H1 (cell line): Measurements from ENCODE around the gene ALLC. TPM values are rescaled to one million over a fixed set of nuclear protein-coding genes. Genes with fewer than 3 reads are reported as not detected.

Experiments used
- BRCA1 ChIP-seq: IDR thresholded peaks from 2 replicates; pipeline ENCODE4 v1.6.1; 2012; ENCODE audit warnings: low read depth, low read length, improper control_type of control experiment
- CREB1 ChIP-seq: IDR thresholded peaks from 2 replicates; pipeline ENCODE4 v1.6.1; 2012; ENCODE audit warnings: inconsistent platforms
- TBP ChIP-seq: IDR thresholded peaks from 2 replicates; pipeline ENCODE4 v1.6.1; 2011; ENCODE audit warnings: low read depth, low read length, improper control_type of control experiment
- polyA plus RNA-seq, 7 experiments: library from polyadenylated mRNA; depleted of rRNA in 3 of 7; stranded (reverse) in 5 of 7; unstranded in 2 of 7; fragments of >200 nt in 5 of 7; fragments of 200-250 nt in 2 of 7; gene quantifications; 1 replicate in 5 of 7; 2 replicates in 1 of 7; 4 replicates in 1 of 7; pipeline versions ENCODE4 v1.2.1 to v1.2.3, GENCODE V29; 2011 to 2013; ENCODE audit warnings: missing spikeins in 2 of 7, mixed read lengths in 2 of 7
- total RNA-seq: library from RNA; stranded (reverse); fragmentation: NEBNext Ultra II Directional; extraction: Animal tissue kit (Norgen Biotek cat#: 25700); gene quantifications from 2 replicates; pipeline ENCODE4 v1.2.1, GENCODE V29; 2021

The ALLC gene
- total and polyA plus RNA-seq, 2 of the 8 experiments (the other 6 are each of a cell fraction or from before 2014, with no cell fraction given), result not detected

DNA sequence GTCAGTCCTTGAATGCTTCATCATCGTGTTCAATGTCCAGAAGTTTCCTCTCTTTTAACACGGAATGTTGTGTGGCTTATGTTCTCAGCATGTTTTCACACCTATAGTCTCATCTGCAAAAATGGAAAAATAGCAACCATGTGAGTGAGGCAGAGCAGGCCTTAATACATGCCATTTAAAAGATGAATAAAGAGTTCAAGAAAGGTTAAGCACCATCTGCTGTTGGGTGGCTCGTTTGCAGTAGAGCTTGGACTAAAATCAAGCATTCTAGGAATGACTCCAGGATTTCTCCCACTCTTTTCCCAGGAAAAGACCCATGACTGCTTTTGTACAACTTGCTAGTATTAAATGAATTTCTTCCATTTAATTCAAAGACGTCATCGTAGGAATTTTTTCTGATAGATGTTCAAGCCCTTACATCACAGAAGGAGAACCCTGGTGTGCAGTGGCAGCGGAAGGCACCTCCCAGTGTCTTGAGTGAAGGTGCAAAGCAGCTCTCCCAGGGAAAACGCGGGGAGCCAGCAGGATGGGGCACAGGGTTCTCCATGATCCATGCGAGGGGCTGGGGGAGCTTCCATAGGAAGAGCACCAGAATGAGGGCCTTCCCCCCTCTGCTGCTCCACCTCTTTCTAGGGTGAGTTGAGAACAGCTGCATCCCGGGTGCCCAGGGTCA is 55.0 kb downstream of the ALLC start (continued):
- TF ChIP-seq TBP, result no peak
- TF ChIP-seq CREB1, result no peak
- TF ChIP-seq BRCA1, result no peak
